KMS-11 (cell line): ENCODE data around the gene KIF2A.

ENCODE experiments used
- H2AFZ ChIP-seq: fragments of 200-600 bp; sonication (generic); 2 replicates; pipeline ENCODE4 v1.6.1; 2016; ENCODE audit warnings: antibody characterized with exemption, mixed run types, low read depth
- H3K27ac ChIP-seq: fragments of 200-600 bp; sonication (generic); 2 replicates; pipeline ENCODE4 v1.6.1; 2016; ENCODE audit warnings: mild to moderate bottlenecking, mixed run types
- H3K27me3 ChIP-seq: fragments of 200-600 bp; sonication (generic); 2 replicates; pipeline ENCODE4 v1.6.1; 2017; ENCODE audit warnings: mild to moderate bottlenecking, low read depth, mixed run types, moderate library complexity; ENCODE audit not compliant: insufficient read depth
- H3K36me3 ChIP-seq: fragments of 200-600 bp; sonication (generic); 2 replicates; pipeline ENCODE4 v1.6.1; 2017; ENCODE audit warnings: mild to moderate bottlenecking, mixed run types; ENCODE audit not compliant: insufficient read depth
- H3K4me1 ChIP-seq: fragments of 200-600 bp; sonication (generic); 2 replicates; pipeline ENCODE4 v1.6.1; 2016; ENCODE audit warnings: mild to moderate bottlenecking, low read depth, mixed run types; ENCODE audit not compliant: poor library complexity, severe bottlenecking
- H3K4me2 ChIP-seq: fragments of 200-600 bp; sonication (generic); 2 replicates; pipeline ENCODE4 v1.7.0; 2016; ENCODE audit warnings: mild to moderate bottlenecking, mixed run types
- H3K4me3 ChIP-seq: fragments of 200-600 bp; sonication (generic); IDR thresholded peaks from 2 replicates; pipeline ENCODE4 v1.6.1; 2017; ENCODE audit warnings: low read depth, low read length, mixed read lengths; ENCODE audit not compliant: insufficient read depth
- H3K79me2 ChIP-seq: fragments of 200-600 bp; sonication (generic); 2 replicates; pipeline ENCODE4 v1.6.1; 2016; ENCODE audit warnings: low read depth, mixed run types; ENCODE audit not compliant: insufficient read depth
- H3K9ac ChIP-seq: fragments of 200-600 bp; sonication (generic); 2 replicates; pipeline ENCODE4 v1.6.1; 2016; ENCODE audit warnings: mild to moderate bottlenecking, mixed run types
- H4K20me1 ChIP-seq: fragments of 200-600 bp; sonication (generic); 2 replicates; pipeline ENCODE4 v1.6.1; 2016; ENCODE audit warnings: mild to moderate bottlenecking, mixed run types; ENCODE audit not compliant: insufficient read depth
- CTCF ChIP-seq: fragments of 200-600 bp; sonication (generic); conservative IDR thresholded peaks from 2 replicates; pipeline ENCODE4 v1.6.1; 2017; ENCODE audit warnings: low read depth, mild to moderate bottlenecking, antibody characterized with exemption, low read length, moderate library complexity, mixed read lengths

KIF2A gene

GRCh38 chr5:62260513-62260912 lies 45.5 kb upstream of the KIF2A start:
- Histone ChIP-seq H3K4me1 (no peaks in the 10 kb centered on the region), H3K27ac (no peak overlapping the region), H2AFZ (no peak overlapping the region), H3K4me3 (no peak overlapping the region), H4K20me1 (no peaks in the 10 kb centered on the region), H3K9ac (no peak overlapping the region), H3K36me3 (no peaks in the 10 kb centered on the region), H3K27me3 (no peaks in the 10 kb centered on the region), H3K79me2 (no peaks in the 10 kb centered on the region), H3K4me2 (no peak overlapping the region)
- TF ChIP-seq CTCF, result no peak

- H3K79me2 ChIP-seq, result no peaks in the 10 kb centered on the region
- no peaks in the 10 kb centered on the region for H3K4me1 ChIP-seq
- no peak overlapping the region for H3K9ac ChIP-seq
- no peaks in the 10 kb centered on the region for H3K36me3 ChIP-seq
- no peak for TF ChIP-seq CTCF
- H3K4me2 ChIP-seq, result no peak overlapping the region
- no peak overlapping the region for H3K27ac ChIP-seq
- no peaks in the 10 kb centered on the region for H4K20me1 ChIP-seq
- no peak overlapping the region for H2AFZ ChIP-seq
- no peaks in the 10 kb centered on the region for H3K27me3 ChIP-seq
- no peak overlapping the region for H3K4me3 ChIP-seq
Observed at GRCh38 chr5:62263401-62263800, 42.6 kb upstream of the KIF2A start.

GRCh38 chr5:62265648-62266112 lies 40.3 kb upstream of the KIF2A start:
- Histone ChIP-seq H3K36me3 (no peaks in the 10 kb centered on the region), H4K20me1 (no peaks in the 10 kb centered on the region), H3K4me3 (no peak overlapping the region), H3K27ac (no peak overlapping the region), H3K4me2 (no peak overlapping the region), H3K79me2 (no peaks in the 10 kb centered on the region), H3K27me3 (no peaks in the 10 kb centered on the region), H3K9ac (no peak overlapping the region), H3K4me1 (no peaks in the 10 kb centered on the region), H2AFZ (no peak overlapping the region)
- TF ChIP-seq CTCF, result no peak

- Histone ChIP-seq H4K20me1 (no peaks in the 10 kb centered on the region), H3K4me1 (no peaks in the 10 kb centered on the region), H3K36me3 (no peaks in the 10 kb centered on the region), H3K4me3 (no peak overlapping the region), H3K9ac (no peak overlapping the region), H2AFZ (no peak overlapping the region), H3K4me2 (no peak overlapping the region), H3K27me3 (no peaks in the 10 kb centered on the region), H3K79me2 (no peaks in the 10 kb centered on the region), H3K27ac (no peak overlapping the region)
- TF ChIP-seq CTCF, result no peak
Observed at GRCh38 chr5:62266573-62266972, 39.4 kb upstream of the KIF2A start.
